HCT116 (cell line): ENCODE data around the gene FGG. TPM values are rescaled to one million over a fixed set of nuclear protein-coding genes. Genes with fewer than 3 reads are reported as not detected.

Experiments used
- ATAC-seq: fragments of 200-7000 bp; cut with Tn5 transposase; 2 replicates; pipeline ENCODE4 v1.9.1; 2020; ENCODE audit warnings: mild to moderate bottlenecking, moderate library complexity
- BruUV-seq: library from RNA; stranded (reverse); fragments of 400-500 nt; replicated peaks from 2 replicates; lab custom pipeline; 2021; lab: Mats Ljungman, UMichigan
- CTCF ChIA-PET: fragments of 300-600 bp; sonication (Branson Sonifier 250); formaldehyde crosslinking; loops from one replicate; lab custom pipeline; 2021; ENCODE audit warnings: antibody characterized with exemption; lab: Charles Lee
- POLR2A ChIA-PET: fragments of 300-600, 350-600 bp; sonication (Branson Sonifier 250); formaldehyde crosslinking; loops from one replicate; lab custom pipeline; 2021; ENCODE audit warnings: antibody characterized with exemption; lab: Charles Lee
- RAD21 ChIA-PET, 2 experiments: fragments of 300-600 bp; sonication (Branson Sonifier 250); formaldehyde crosslinking; loops; one replicate each; lab custom pipeline; 2023; ENCODE audit warnings: low total read pairs in 2 of 2; ENCODE audit not compliant: uncharacterized antibody in 2 of 2, unreplicated experiment in 2 of 2, low non-redundant PET in 1 of 2; lab: Charles Lee
- DNase-seq: peaks from one replicate; pipeline ENCODE4 v3.0.0-alpha.2; 2010; ENCODE audit warnings: low read depth, low spot score
- H2AFZ ChIP-seq: fragments of 200-600 bp; shearing (Covaris generic), sonication (generic); 2 replicates; pipeline ENCODE4 v1.6.1; 2017; ENCODE audit warnings: low read depth, mixed run types, mixed read lengths, antibody characterized with exemption, low read length; ENCODE audit not compliant: poor library complexity, severe bottlenecking
- H3K27ac ChIP-seq: 2 replicates; pipeline ENCODE4 v1.5.1; 2012; ENCODE audit warnings: low read depth, low read length
- H3K27me3 ChIP-seq: fragments of 200-600 bp; sonication (generic); 2 replicates; pipeline ENCODE4 v1.6.1; 2016; ENCODE audit warnings: mixed run types, low read length, mixed read lengths; ENCODE audit not compliant: insufficient read depth
- H3K36me3 ChIP-seq, 2 experiments: fragments of 200-500 bp in 1 of 2; fragments of 200-600 bp in 1 of 2; sonication (Bioruptor generic) in 1 of 2; sonication (generic) in 1 of 2; 2 replicates each; pipeline versions ENCODE4 v1.5.1 to v1.6.1; 2014 to 2016; ENCODE audit warnings: low read length in 2 of 2, inconsistent platforms in 1 of 2, mixed read lengths in 1 of 2, mixed run types in 1 of 2; ENCODE audit not compliant: insufficient read depth in 2 of 2, control insufficient read depth in 1 of 2
- H3K4me1 ChIP-seq, 2 experiments: fragments of 200-600 bp in 1 of 2; sonication (generic) in 1 of 2; 2 replicates each; pipeline versions ENCODE4 v1.5.1 to v1.6.1; 2012 to 2017; ENCODE audit warnings: low read length in 2 of 2, inconsistent platforms in 1 of 2, mild to moderate bottlenecking in 1 of 2, mixed read lengths in 1 of 2, mixed run types in 1 of 2, moderate library complexity in 1 of 2; ENCODE audit not compliant: insufficient read depth in 2 of 2, control insufficient read depth in 1 of 2
- H3K4me2 ChIP-seq: fragments of 200-600 bp; sonication (generic); 2 replicates; pipeline ENCODE4 v1.6.1; 2017; ENCODE audit warnings: mixed run types, low read length, mixed read lengths
- H3K4me3 ChIP-seq, 2 experiments: fragments of 200-600 bp in 1 of 2; sonication (generic) in 1 of 2; replicated peaks in 1 of 2; 2 replicates each; pipeline ENCODE4 v1.5.1; 2011 to 2016; ENCODE audit warnings: low read length in 2 of 2, control low read depth in 1 of 2, low read depth in 1 of 2, mild to moderate bottlenecking in 1 of 2, mixed read lengths in 1 of 2, mixed run types in 1 of 2
- H3K79me2 ChIP-seq: fragments of 200-600 bp; sonication (generic); 2 replicates; pipeline ENCODE4 v1.6.1; 2017; ENCODE audit warnings: mild to moderate bottlenecking, mixed run types, low read length, moderate library complexity, mixed read lengths; ENCODE audit not compliant: insufficient read depth
- H3K9ac ChIP-seq: fragments of 200-600 bp; sonication (generic); 2 replicates; pipeline ENCODE4 v1.6.1; 2016; ENCODE audit warnings: low read length, mixed read lengths
- H3K9me2 ChIP-seq: fragments of 200-600 bp; sonication (generic), shearing (Covaris generic); 2 replicates; pipeline ENCODE4 v1.6.1; 2017; ENCODE audit warnings: mixed run types, mild to moderate bottlenecking, moderate library complexity; ENCODE audit not compliant: insufficient read depth
- H3K9me3 ChIP-seq, 2 experiments: fragments of 200-500 bp in 1 of 2; fragments of 200-600 bp in 1 of 2; sonication (Bioruptor generic) in 1 of 2; sonication (generic) in 1 of 2; 2 replicates each; pipeline ENCODE4 v1.6.1; 2014 to 2017; ENCODE audit warnings: low read length in 2 of 2, mixed read lengths in 2 of 2, inconsistent platforms in 1 of 2, low read depth in 1 of 2, mild to moderate bottlenecking in 1 of 2, mixed run types in 1 of 2, moderate library complexity in 1 of 2; ENCODE audit not compliant: control insufficient read depth in 1 of 2, insufficient read depth in 1 of 2
- H4K20me1 ChIP-seq: fragments of 200-600 bp; sonication (generic), shearing (Covaris generic); 2 replicates; pipeline ENCODE4 v1.6.1; 2017; ENCODE audit warnings: mixed run types, mild to moderate bottlenecking, moderate library complexity; ENCODE audit not compliant: insufficient read depth
- CEBPB ChIP-seq: IDR thresholded peaks from 2 replicates; pipeline ENCODE4 v1.6.1; 2012; ENCODE audit warnings: low read depth
- EGR1 ChIP-seq: IDR thresholded peaks from 2 replicates; pipeline ENCODE4 v1.6.1; 2012; ENCODE audit warnings: low read depth
- ELF1 ChIP-seq: IDR thresholded peaks from 2 replicates; pipeline ENCODE4 v1.6.1; 2012; ENCODE audit warnings: low read depth, borderline replicate concordance
- EZH2 ChIP-seq: fragments of 200-600 bp; sonication (generic); IDR thresholded peaks from 2 replicates; pipeline ENCODE4 v1.6.1; 2017; ENCODE audit warnings: antibody characterized with exemption, mixed run types
- EZH2phosphoT487 ChIP-seq: fragments of 200-600 bp; IDR thresholded peaks from 2 replicates; pipeline ENCODE4 v1.6.1; 2018; ENCODE audit warnings: antibody characterized with exemption, borderline replicate concordance
- FOSL1 ChIP-seq: IDR thresholded peaks from 2 replicates; pipeline ENCODE4 v1.6.1; 2012; ENCODE audit warnings: low read depth
- MAX ChIP-seq: IDR thresholded peaks from 2 replicates; pipeline ENCODE4 v1.6.1; 2012
- POLR2A ChIP-seq: IDR thresholded peaks from 2 replicates; pipeline ENCODE4 v1.7.0; 2011; ENCODE audit warnings: borderline replicate concordance; ENCODE audit not compliant: insufficient read depth, insufficient read length; ENCODE audit errors: extremely low read depth
- POLR2AphosphoS5 ChIP-seq: IDR thresholded peaks from 2 replicates; pipeline ENCODE4 v1.6.1; 2011; ENCODE audit warnings: mild to moderate bottlenecking, low read depth, low read length, moderate library complexity
- RAD21 ChIP-seq: IDR thresholded peaks from 2 replicates; pipeline ENCODE4 v1.6.1; 2012; ENCODE audit warnings: low read depth, mild to moderate bottlenecking
- SIN3A ChIP-seq: IDR thresholded peaks from 2 replicates; pipeline ENCODE4 v1.6.1; 2012; ENCODE audit warnings: low read depth
- TCF7L2 ChIP-seq: IDR thresholded peaks from 2 replicates; pipeline ENCODE4 v1.7.0; 2011; ENCODE audit warnings: borderline replicate concordance, inconsistent platforms; ENCODE audit not compliant: insufficient read depth, insufficient read length; ENCODE audit errors: extremely low read depth
- YY1 ChIP-seq: IDR thresholded peaks from 2 replicates; pipeline ENCODE4 v1.6.1; 2011; ENCODE audit warnings: low read length, low read depth, moderate library complexity, mild to moderate bottlenecking; ENCODE audit not compliant: insufficient replicate concordance; ENCODE audit errors: extremely low read depth
- ZFX ChIP-seq: fragments of 450-650 bp; IDR thresholded peaks from 2 replicates; pipeline ENCODE4 v1.6.1; 2017
- ZNF274 ChIP-seq: fragments of 200-500 bp; sonication (Bioruptor generic); IDR thresholded peaks from 2 replicates; pipeline ENCODE4 v1.6.1; 2014; ENCODE audit warnings: mild to moderate bottlenecking, low read depth, low read length, inconsistent platforms
- intact Hi-C: fragments of 100-400 bp; cut with micrococcal nuclease; formaldehyde crosslinking; loops from 2 replicates; pipeline ENCODE4 v1.10.0; 2022
- total RNA-seq: library from RNA; stranded (reverse); gene quantifications from one replicate; pipeline ENCODE4 v1.2.1, GENCODE V29; 2021; ENCODE audit not compliant: unreplicated experiment
- TF ChIP-seq, protein P1 (sequence below): IDR thresholded peaks from 2 replicates; pipeline ENCODE4 v1.6.1; 2012
- TF ChIP-seq, protein P2 (sequence below): IDR thresholded peaks from 2 replicates; pipeline ENCODE4 v1.6.1; 2012; ENCODE audit warnings: low read depth
- TF ChIP-seq, protein P3 (sequence below): IDR thresholded peaks from 2 replicates; pipeline ENCODE4 v1.6.1; 2011; ENCODE audit warnings: mild to moderate bottlenecking, low read length, moderate library complexity; ENCODE audit not compliant: insufficient replicate concordance; ENCODE audit errors: extremely low read depth
- TF ChIP-seq, protein P4 (sequence below), 3 experiments: fragments of 200-600 bp in 1 of 3; sonication (generic) in 1 of 3; IDR thresholded peaks in 2 of 3; conservative IDR thresholded peaks in 1 of 3; 2 replicates each; pipeline ENCODE4 v1.5.1; 2012 to 2017; ENCODE audit warnings: low read depth in 2 of 3, low read length in 2 of 3, antibody characterized with exemption in 1 of 3, borderline replicate concordance in 1 of 3, control low read depth in 1 of 3, mild to moderate bottlenecking in 1 of 3, mixed read lengths in 1 of 3, mixed run types in 1 of 3, moderate library complexity in 1 of 3; ENCODE audit not compliant: insufficient read depth in 1 of 3

The FGG gene
- total RNA-seq, 1 experiment from 2014 or later, result 2.7 TPM

DNA sequence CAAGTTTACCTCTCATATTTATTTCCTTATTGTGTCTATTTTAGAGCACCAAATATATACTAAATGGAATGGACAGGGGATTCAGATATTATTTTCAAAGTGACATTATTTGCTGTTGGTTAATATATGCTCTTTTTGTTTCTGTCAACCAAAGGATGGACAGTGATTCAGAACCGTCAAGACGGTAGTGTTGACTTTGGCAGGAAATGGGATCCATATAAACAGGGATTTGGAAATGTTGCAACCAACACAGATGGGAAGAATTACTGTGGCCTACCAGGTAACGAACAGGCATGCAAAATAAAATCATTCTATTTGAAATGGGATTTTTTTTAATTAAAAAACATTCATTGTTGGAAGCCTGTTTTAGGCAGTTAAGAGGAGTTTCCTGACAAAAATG is 43.4 kb downstream of the FGG start:
- ChIA-PET POLR2A (no interaction called here), RAD21 (no interaction called here), CTCF (no interaction called here)
- DNase-seq (no peak), ATAC-seq (no peak)
- Histone ChIP-seq H4K20me1 (no peaks in the 10 kb centered on the region), H3K79me2 (no peaks in the 10 kb centered on the region), H3K4me1 (no peaks in the 10 kb centered on the region), H3K27me3 (no peaks in the 10 kb centered on the region), H3K9me2 (no peaks in the 10 kb centered on the region), H3K4me2 (no peak overlapping the region), H3K27ac (no peak overlapping the region), H3K36me3 (no peaks in the 10 kb centered on the region), H3K9ac (no peak overlapping the region), H2AFZ (no peak overlapping the region), H3K4me3 (no peak overlapping the region), H3K9me3 (no peaks in the 10 kb centered on the region)
- intact Hi-C loops, result no loop called here
- no TSS peak for BruUV-seq
- TF ChIP-seq EZH2phosphoT487 (no peak), EZH2 (no peak), YY1 (no peak), RAD21 (no peak), SIN3A (no peak), MAX (no peak), ZFX (no peak), POLR2AphosphoS5 (no peak), POLR2A (no peak), CEBPB (no peak), ZNF274 (no peak), TCF7L2 (no peak), EGR1 (no peak), FOSL1 (no peak), ELF1 (no peak)
- TF ChIP-seq, protein P1, sequence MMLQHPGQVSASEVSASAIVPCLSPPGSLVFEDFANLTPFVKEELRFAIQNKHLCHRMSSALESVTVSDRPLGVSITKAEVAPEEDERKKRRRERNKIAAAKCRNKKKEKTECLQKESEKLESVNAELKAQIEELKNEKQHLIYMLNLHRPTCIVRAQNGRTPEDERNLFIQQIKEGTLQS, result no peak
- TF ChIP-seq, protein P2, sequence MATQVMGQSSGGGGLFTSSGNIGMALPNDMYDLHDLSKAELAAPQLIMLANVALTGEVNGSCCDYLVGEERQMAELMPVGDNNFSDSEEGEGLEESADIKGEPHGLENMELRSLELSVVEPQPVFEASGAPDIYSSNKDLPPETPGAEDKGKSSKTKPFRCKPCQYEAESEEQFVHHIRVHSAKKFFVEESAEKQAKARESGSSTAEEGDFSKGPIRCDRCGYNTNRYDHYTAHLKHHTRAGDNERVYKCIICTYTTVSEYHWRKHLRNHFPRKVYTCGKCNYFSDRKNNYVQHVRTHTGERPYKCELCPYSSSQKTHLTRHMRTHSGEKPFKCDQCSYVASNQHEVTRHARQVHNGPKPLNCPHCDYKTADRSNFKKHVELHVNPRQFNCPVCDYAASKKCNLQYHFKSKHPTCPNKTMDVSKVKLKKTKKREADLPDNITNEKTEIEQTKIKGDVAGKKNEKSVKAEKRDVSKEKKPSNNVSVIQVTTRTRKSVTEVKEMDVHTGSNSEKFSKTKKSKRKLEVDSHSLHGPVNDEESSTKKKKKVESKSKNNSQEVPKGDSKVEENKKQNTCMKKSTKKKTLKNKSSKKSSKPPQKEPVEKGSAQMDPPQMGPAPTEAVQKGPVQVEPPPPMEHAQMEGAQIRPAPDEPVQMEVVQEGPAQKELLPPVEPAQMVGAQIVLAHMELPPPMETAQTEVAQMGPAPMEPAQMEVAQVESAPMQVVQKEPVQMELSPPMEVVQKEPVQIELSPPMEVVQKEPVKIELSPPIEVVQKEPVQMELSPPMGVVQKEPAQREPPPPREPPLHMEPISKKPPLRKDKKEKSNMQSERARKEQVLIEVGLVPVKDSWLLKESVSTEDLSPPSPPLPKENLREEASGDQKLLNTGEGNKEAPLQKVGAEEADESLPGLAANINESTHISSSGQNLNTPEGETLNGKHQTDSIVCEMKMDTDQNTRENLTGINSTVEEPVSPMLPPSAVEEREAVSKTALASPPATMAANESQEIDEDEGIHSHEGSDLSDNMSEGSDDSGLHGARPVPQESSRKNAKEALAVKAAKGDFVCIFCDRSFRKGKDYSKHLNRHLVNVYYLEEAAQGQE, result no peak
- TF ChIP-seq, protein P3, sequence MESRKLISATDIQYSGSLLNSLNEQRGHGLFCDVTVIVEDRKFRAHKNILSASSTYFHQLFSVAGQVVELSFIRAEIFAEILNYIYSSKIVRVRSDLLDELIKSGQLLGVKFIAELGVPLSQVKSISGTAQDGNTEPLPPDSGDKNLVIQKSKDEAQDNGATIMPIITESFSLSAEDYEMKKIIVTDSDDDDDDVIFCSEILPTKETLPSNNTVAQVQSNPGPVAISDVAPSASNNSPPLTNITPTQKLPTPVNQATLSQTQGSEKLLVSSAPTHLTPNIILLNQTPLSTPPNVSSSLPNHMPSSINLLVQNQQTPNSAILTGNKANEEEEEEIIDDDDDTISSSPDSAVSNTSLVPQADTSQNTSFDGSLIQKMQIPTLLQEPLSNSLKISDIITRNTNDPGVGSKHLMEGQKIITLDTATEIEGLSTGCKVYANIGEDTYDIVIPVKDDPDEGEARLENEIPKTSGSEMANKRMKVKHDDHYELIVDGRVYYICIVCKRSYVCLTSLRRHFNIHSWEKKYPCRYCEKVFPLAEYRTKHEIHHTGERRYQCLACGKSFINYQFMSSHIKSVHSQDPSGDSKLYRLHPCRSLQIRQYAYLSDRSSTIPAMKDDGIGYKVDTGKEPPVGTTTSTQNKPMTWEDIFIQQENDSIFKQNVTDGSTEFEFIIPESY, result no peak
- TF ChIP-seq, protein P4, sequence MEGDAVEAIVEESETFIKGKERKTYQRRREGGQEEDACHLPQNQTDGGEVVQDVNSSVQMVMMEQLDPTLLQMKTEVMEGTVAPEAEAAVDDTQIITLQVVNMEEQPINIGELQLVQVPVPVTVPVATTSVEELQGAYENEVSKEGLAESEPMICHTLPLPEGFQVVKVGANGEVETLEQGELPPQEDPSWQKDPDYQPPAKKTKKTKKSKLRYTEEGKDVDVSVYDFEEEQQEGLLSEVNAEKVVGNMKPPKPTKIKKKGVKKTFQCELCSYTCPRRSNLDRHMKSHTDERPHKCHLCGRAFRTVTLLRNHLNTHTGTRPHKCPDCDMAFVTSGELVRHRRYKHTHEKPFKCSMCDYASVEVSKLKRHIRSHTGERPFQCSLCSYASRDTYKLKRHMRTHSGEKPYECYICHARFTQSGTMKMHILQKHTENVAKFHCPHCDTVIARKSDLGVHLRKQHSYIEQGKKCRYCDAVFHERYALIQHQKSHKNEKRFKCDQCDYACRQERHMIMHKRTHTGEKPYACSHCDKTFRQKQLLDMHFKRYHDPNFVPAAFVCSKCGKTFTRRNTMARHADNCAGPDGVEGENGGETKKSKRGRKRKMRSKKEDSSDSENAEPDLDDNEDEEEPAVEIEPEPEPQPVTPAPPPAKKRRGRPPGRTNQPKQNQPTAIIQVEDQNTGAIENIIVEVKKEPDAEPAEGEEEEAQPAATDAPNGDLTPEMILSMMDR (IDR thresholded peaks at IDR 0.05 in 2 of 3, conservative IDR thresholded peaks at IDR 0.05 in 1 of 3; ENCODE audit: borderline replicate concordance in 1 of 3, insufficient read depth in 1 of 3, low read depth in 2 of 3, low read length in 2 of 3), result no peak
